Esophagus muscularis mucosa (tissue), 3 donors: Measurements from ENCODE around the gene CTNNA3.

Source experiments
- CTCF ChIP-seq, 3 experiments: fragments of 200-600 bp in 2 of 3; fragments of 450-650 bp in 1 of 3; sonication (generic) in 2 of 3; IDR thresholded peaks; one replicate each; pipeline ENCODE4 v1.5.1; 2017 to 2019; ENCODE audit warnings: antibody characterized with exemption in 3 of 3, mild to moderate bottlenecking in 2 of 3, moderate library complexity in 1 of 3
- POLR2A ChIP-seq: fragments of 450-650 bp; IDR thresholded peaks from one replicate; pipeline ENCODE4 v1.6.1; 2017; ENCODE audit warnings: antibody characterized with exemption, moderate library complexity, mild to moderate bottlenecking, low read depth

DNA sequence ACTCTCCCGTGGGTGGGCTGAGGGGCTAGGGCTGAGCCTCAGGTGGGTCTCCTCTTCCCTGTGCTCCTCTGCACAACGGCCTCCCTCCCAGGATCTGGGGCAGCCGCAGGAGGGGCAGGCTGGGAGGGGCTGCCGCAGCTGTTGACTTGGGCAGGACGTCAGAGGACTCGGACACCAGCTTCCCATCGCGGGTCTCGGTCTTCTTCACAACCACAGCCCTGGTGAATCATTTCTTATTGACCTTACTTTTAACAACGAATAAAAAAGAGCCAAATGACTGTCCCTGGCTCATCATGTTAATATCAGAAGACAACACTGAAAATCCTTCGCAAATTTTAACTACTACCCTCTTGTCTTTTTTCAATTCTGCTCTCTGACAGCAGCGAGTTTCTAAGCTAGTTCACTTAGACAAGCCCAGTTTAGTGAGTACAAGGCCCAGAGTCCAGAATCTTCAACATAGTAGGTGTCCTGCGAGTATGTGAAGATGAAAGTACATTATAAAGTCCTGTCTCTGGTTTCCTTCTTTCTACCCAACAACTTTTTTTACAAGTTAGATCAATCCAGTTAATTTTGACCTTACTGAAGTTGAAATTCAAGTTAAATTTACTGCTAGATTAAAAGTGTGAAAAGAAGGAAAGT, 32.4 kb downstream of the CTNNA3 start:
- no peak for TF ChIP-seq CTCF (IDR thresholded peaks at IDR 0.05)
- no peak for TF ChIP-seq POLR2A
